HEK293 (cell line): ENCODE data around the gene RBFOX2.

Experiments
- CTCF ChIP-seq: fragments of 450-650 bp; formaldehyde crosslinking; IDR thresholded peaks from 2 replicates; pipeline ENCODE4 v1.5.1; 2016; ENCODE audit warnings: missing biosample characterization, missing genetic modification characterization
- SETDB1 ChIP-seq: IDR thresholded peaks from one replicate; pipeline ENCODE4 v1.6.1; 2017; ENCODE audit warnings: mild to moderate bottlenecking, low read length, moderate library complexity, mixed read lengths; ENCODE audit not compliant: insufficient read length
- ZNF274 ChIP-seq, 2 experiments: fragments of 200-500 bp in 1 of 2; fragments of 450-650 bp in 1 of 2; sonication (Bioruptor generic) in 1 of 2; formaldehyde crosslinking in 1 of 2; IDR thresholded peaks; 2 replicates each; pipeline versions ENCODE4 v1.5.1 to v1.6.1; 2014 to 2016; ENCODE audit warnings: borderline replicate concordance in 1 of 2, inconsistent platforms in 1 of 2, low read length in 1 of 2, missing biosample characterization in 1 of 2, missing genetic modification characterization in 1 of 2
- ZNF335 ChIP-seq: fragments of 450-650 bp; formaldehyde crosslinking; conservative IDR thresholded peaks from 2 replicates; pipeline ENCODE4 v1.5.1; 2016; ENCODE audit warnings: missing biosample characterization, missing genetic modification characterization
- ZSCAN30 ChIP-seq: fragments of 450-650 bp; IDR thresholded peaks from 2 replicates; pipeline ENCODE4 v1.5.1; 2018; ENCODE audit warnings: missing biosample characterization, mild to moderate bottlenecking, missing genetic modification characterization, moderate library complexity
- TF ChIP-seq, protein P1 (sequence below): sonication (generic); formaldehyde crosslinking; IDR thresholded peaks from 2 replicates; pipeline ENCODE4 v1.8.1; 2022; ENCODE audit warnings: mild to moderate bottlenecking, moderate library complexity, missing genetic modification reagents
- TF ChIP-seq, protein P2 (sequence below): fragments of 450-650 bp; formaldehyde crosslinking; IDR thresholded peaks from 2 replicates; pipeline ENCODE4 v1.5.1; 2016; ENCODE audit warnings: missing biosample characterization, missing genetic modification characterization

GRCh38 chr22:35860087-35860733 is 168.4 kb downstream of the RBFOX2 start:
- TF ChIP-seq SETDB1 = no peak
- TF ChIP-seq CTCF (tag by site-specific recombination) = no peak
- no peak for TF ChIP-seq ZSCAN30 (tag by site-specific recombination)
- no peak for TF ChIP-seq ZNF335
- TF ChIP-seq, protein P1, sequence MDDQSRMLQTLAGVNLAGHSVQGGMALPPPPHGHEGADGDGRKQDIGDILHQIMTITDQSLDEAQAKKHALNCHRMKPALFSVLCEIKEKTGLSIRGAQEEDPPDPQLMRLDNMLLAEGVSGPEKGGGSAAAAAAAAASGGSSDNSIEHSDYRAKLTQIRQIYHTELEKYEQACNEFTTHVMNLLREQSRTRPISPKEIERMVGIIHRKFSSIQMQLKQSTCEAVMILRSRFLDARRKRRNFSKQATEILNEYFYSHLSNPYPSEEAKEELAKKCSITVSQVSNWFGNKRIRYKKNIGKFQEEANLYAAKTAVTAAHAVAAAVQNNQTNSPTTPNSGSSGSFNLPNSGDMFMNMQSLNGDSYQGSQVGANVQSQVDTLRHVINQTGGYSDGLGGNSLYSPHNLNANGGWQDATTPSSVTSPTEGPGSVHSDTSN = no peak
- TF ChIP-seq ZNF274 (IDR thresholded peaks at IDR 0.05; ENCODE audit: low read length) = no peak
- no peak for TF ChIP-seq ZNF274 (tag by site-specific recombination; IDR thresholded peaks at IDR 0.05; ENCODE audit: borderline replicate concordance)
- TF ChIP-seq, protein P2, sequence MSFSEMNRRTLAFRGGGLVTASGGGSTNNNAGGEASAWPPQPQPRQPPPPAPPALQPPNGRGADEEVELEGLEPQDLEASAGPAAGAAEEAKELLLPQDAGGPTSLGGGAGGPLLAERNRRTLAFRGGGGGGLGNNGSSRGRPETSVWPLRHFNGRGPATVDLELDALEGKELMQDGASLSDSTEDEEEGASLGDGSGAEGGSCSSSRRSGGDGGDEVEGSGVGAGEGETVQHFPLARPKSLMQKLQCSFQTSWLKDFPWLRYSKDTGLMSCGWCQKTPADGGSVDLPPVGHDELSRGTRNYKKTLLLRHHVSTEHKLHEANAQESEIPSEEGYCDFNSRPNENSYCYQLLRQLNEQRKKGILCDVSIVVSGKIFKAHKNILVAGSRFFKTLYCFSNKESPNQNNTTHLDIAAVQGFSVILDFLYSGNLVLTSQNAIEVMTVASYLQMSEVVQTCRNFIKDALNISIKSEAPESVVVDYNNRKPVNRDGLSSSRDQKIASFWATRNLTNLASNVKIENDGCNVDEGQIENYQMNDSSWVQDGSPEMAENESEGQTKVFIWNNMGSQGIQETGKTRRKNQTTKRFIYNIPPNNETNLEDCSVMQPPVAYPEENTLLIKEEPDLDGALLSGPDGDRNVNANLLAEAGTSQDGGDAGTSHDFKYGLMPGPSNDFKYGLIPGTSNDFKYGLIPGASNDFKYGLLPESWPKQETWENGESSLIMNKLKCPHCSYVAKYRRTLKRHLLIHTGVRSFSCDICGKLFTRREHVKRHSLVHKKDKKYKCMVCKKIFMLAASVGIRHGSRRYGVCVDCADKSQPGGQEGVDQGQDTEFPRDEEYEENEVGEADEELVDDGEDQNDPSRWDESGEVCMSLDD (tag by site-specific recombination) = no peak
